Measurements from ENCODE around the gene GINM1.
A peak's percentile ranks its signal among the peaks of the same experiment; 100 is the strongest.

The GINM1 gene, protein sequence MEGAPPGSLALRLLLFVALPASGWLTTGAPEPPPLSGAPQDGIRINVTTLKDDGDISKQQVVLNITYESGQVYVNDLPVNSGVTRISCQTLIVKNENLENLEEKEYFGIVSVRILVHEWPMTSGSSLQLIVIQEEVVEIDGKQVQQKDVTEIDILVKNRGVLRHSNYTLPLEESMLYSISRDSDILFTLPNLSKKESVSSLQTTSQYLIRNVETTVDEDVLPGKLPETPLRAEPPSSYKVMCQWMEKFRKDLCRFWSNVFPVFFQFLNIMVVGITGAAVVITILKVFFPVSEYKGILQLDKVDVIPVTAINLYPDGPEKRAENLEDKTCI

DNA sequence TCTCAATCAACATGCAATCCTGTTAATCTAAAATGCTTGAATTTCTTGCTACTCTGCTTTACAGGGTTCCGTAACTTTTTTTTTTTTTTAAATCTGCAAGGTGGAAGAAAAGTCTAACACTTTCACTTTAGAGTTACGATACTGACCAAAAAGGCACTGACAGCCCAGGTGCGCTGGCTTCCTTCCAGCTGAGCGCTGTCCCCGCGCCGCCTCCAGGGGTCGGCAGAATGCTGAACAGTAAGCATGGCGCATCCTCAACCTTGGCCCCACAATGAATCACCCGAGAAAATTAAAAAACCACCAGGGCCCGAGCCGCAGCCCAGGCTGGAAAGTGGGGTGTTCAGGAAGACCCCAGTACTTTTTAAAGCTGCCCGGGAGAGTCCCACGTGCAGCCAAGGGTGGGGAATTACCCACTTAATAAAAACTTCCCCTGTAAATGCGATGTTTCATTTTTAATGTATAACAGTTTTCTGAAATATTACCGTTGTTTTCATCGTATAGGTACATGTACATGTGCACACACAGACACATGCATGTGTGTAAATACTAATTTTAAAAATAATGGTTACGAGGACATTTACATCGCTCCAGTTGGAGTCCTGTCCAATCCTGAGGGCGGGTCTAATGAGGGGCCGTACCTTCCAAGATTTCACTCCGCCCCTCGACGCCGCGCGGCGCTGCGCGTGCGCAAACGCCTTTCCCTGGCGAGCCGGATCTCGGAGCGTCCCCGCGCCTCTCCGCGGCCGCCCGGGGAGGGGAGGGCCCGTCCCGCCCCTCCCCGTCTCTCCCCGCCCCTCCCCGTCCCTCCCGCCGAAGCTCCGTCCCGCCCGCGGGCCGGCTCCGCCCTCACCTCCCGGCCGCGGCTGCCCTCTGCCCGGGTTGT lies at the start of gene GINM1:
Gene GINM1 (plus strand): TSS at position 849 of the 883 bp plus-strand sequence. CDS start 40 bp downstream, outside the sequence.
- DNase-seq = peak; percentile 96

- DNase-seq = no peak
Observed at GRCh38 chr6:149529650-149530049, 36.5 kb upstream of the GINM1 start.

GRCh38 chr6:149534742-149535141 lies 31.4 kb upstream of the GINM1 start:
- DNase-seq = no peak

GRCh38 chr6:149541139-149541538 lies 25.0 kb upstream of the GINM1 start:
- no peak for DNase-seq

DNA sequence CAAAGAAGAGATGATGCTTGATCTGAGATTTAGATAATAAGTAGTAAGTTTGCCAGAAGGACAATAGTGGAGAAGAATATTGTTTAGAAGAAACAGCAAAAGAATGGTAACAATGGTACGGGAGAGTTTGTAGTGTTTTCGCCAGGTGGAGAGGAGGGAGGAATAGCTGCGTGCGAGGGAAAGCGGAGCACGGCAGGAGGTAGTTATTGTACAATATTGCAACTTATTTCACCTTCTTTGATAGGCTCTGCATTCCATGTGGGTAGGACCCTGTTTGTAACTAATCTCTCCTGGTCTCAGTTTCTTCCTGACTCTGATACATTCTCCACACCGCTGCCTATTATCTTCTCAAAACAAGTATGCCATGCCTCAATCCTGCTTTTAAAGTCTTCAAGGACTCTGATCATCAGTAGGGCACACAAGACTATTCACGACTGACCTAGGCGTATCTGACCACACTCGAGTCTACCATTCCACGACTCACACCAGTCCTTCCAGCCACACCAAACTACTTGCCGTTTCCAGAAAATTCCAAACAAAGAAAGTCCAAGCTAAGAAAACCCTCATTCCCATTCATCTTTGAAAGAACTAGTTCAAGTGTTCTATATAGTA lies 21.4 kb upstream of the GINM1 start:
- no peak for DNase-seq

DNA sequence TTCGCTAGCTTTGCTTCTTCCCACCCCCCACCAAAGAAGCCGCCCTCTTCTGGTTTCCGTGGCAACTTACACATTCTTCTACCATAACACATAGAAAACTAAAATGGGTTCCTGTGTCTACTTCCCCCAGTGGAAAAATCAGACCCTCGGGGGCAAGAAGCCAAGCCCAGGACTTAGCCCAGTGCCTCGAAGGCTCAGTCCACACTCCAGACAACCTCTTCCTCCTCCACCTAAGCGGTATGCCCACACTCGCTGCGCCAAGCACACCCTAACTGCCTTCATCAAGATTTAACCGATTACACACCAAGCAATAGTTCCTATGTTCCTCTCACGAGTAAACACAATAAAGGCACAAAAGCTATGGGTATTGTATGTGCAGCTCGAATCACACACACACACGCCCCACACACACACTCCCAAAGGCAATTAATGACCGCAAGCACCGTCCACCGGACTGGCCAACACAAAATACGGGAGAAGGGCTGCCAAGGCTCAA lies 20.9 kb upstream of the GINM1 start:
- DNase-seq = peak; percentile 67

- DNase-seq = peak; percentile 97
Observed at GRCh38 chr6:149545754-149546471, 20.3 kb upstream of the GINM1 start, which contains the start of gene PPIL4. PPIL4 (minus strand) TSS chr6:149546043; CDS start chr6:149546005, 38 bp downstream.

- DNase-seq = no peak
Observed at GRCh38 chr6:149551920-149552319, 14.3 kb upstream of the GINM1 start.

DNA sequence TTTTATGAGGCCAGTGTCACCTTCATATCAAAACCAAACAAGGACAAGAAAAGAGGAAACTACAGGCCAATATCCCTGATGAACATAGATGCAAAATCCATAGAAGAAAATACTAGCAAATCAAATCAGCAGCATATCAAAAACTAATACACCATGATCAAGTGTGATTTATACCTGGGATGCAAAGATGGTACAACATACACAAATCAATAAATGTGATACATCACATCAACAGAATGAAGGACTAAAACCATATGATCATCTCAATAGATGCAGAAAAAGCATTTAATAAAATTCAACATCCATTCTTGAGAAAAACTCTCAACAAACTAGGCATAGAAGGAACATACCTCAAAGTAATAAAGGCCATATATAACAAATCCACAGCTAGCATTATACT lies 8.1 kb upstream of the GINM1 start:
- no peak for DNase-seq

DNA sequence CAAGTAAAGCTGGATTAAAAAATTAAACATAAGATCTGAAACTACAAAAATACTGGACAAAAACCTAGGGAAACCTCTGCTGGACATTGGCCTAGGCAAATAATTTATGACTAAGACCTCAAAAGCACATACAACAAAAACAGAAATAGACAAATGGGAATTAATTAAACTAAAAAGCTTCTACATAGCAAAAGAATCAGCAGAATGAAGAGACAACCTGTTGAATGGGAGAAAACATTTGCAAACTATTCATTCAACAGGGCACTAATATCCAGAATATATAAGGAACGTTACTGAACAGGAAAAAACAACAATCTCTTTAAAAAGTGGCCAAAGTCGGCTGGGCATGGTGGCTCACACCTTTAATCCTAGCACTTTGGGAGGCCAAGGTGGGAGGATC lies 6.8 kb upstream of the GINM1 start:
- DNase-seq = no peak

GRCh38 chr6:149560736-149561135 lies 5.4 kb upstream of the GINM1 start:
- DNase-seq = peak; percentile 26

DNA sequence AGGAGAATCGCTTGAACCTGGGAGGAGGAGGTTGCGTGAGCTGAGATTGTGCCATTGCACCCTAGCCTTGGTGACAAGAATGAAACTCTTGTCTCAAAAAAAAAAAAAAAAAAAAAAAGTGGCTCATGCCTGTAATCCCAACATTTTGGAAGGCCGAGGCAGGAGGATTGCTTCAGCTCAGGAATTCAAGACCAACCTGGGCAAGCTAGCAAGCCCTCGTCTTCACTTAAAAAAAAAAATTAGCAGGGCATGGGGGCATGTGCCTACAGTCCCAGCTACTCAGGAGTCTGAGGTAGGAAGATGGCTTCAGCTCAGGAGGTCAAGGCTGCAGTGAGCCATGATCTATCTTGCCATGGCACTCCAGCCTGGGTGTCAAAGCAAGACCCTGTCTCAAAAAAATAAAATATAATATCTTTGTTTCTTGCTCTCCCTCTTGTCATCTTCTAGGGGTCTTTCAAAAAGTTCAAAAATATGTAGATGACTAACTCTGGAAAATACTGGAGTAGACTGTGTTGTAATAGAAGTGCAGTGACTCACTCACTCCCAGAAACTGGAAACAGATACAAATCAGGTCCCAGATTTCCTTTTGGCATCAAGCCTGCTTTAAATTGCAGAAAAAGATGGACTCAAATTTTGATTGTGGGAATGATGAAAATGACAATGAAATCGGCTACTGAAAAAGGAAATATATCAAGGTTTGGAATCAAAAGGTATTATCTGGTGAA lies 2.8 kb upstream of the GINM1 start:
- peak; percentile 13 for DNase-seq

DNA sequence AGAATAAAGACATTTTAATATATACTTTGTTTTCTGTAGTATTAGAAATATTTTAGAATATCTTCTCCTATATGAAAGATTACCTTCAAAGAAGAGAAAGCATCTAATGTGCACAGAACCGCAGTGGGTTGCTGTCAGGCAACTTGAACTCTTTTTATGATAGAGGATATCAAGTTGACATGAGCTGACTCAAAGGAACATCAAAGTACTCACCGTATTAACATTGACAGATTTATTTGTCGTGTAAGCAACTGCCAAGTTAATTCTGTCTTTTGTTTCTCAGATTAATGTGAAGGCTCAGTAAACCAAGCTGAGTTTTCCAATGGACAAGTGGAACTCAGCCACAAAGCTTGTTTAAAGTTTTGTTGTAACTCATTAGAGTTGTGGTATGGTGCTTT lies 2.2 kb upstream of the GINM1 start:
- no peak for DNase-seq

- peak; percentile 20 for DNase-seq
Observed at GRCh38 chr6:149566410-149567193, 427 bp downstream of the GINM1 start.

DNA sequence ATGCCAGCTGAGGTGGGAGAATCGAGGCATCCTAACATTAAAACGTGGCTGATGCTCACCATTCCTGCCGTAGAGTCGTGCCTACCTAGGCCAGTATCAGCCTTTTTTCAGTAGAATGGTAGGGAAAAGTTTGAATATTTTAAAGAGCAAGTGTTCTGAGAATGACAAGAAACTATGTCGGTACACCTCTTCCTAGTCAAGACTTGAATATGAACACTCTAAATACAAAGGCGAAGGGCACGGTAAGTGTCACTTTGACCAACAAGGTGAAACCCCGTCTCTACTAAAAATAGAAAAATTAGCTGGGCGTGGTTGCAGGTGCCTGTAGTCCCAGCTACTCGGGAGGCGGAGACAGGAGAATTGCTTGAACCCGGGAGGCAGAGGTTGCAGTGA lies 1.0 kb downstream of the GINM1 start:
- DNase-seq = no peak

GRCh38 chr6:149567945-149568585 lies 1.9 kb downstream of the GINM1 start:
- DNase-seq = peak; percentile 26

- DNase-seq = no peak
Observed at GRCh38 chr6:149580880-149581279, 14.7 kb downstream of the GINM1 start.

- no peak for DNase-seq
Observed at GRCh38 chr6:149581349-149581748, 15.2 kb downstream of the GINM1 start.

- DNase-seq = no peak
Observed at GRCh38 chr6:149586149-149586548, 20.0 kb downstream of the GINM1 start.

GRCh38 chr6:149592983-149593382 lies 26.8 kb downstream of the GINM1 start:
- no peak for DNase-seq

GRCh38 chr6:149593408-149593807 lies 27.2 kb downstream of the GINM1 start:
- DNase-seq = no peak
